LHCN-M2 (cell line): ENCODE measurements around the gene TTL. TPM values are rescaled to one million over a fixed set of nuclear protein-coding genes. Genes with fewer than 3 reads are reported as not detected.
A peak's percentile ranks its signal among the peaks of the same experiment; 100 is the strongest.
"Not testable (repeated sequence)": the region's sequence is repeated elsewhere in the genome, so short reads cannot be mapped to it uniquely, and the experiment has no call there.

Experiments used
- DNase-seq: peaks from one replicate; pipeline ENCODE4 v3.0.0-alpha.2; 2012; ENCODE audit warnings: low read depth
- total RNA-seq: library from RNA; depleted of rRNA; stranded (reverse); fragments of >200 nt; gene quantifications from 2 replicates; pipeline ENCODE4 v1.2.3, GENCODE V29; 2014

TTL gene
- total RNA-seq, 1 experiment from 2014 or later = 57.6 TPM

- DNase-seq = no peak
These were observed 7.0 kb upstream of the TTL start for GRCh38 chr2:112474844-112475486.

- DNase-seq = no peak
These were observed 5.5 kb upstream of the TTL start for GRCh38 chr2:112476434-112476833.

- DNase-seq = no peak
These were observed 1.4 kb upstream of the TTL start for GRCh38 chr2:112480530-112481049.

GRCh38 chr2:112481050-112481527 lies 867 bp upstream of the TTL start:
- DNase-seq = peak; percentile 79

GRCh38 chr2:112482309-112483041 lies 519 bp downstream of the TTL start:
- peak; percentile 55 for DNase-seq

- DNase-seq = peak; percentile 72
These were observed 1.1 kb downstream of the TTL start for GRCh38 chr2:112483042-112483473.

- no peak for DNase-seq
These were observed 1.9 kb downstream of the TTL start for GRCh38 chr2:112483831-112484230.

GRCh38 chr2:112485849-112486248 lies 3.9 kb downstream of the TTL start:
- DNase-seq = no peak

GRCh38 chr2:112486895-112487294 lies 4.9 kb downstream of the TTL start:
- no peak for DNase-seq

GRCh38 chr2:112487444-112487961 lies 5.5 kb downstream of the TTL start:
- no peak for DNase-seq

GRCh38 chr2:112488201-112488600 lies 6.2 kb downstream of the TTL start:
- peak; percentile 77 for DNase-seq

GRCh38 chr2:112491946-112492345 lies 10.0 kb downstream of the TTL start:
- no peak for DNase-seq

GRCh38 chr2:112493048-112493447 lies 11.1 kb downstream of the TTL start:
- no peak for DNase-seq

- DNase-seq = peak; percentile 88
These were observed 12.1 kb downstream of the TTL start for GRCh38 chr2:112493858-112494648.

- DNase-seq = no peak
These were observed 12.9 kb downstream of the TTL start for GRCh38 chr2:112494828-112495227.

- DNase-seq = not testable (repeated sequence)
These were observed 13.9 kb downstream of the TTL start for GRCh38 chr2:112495878-112496277.

GRCh38 chr2:112500850-112501484 lies 19.0 kb downstream of the TTL start:
- DNase-seq = peak; percentile 60

- not testable (repeated sequence) for DNase-seq
These were observed 27.5 kb downstream of the TTL start for GRCh38 chr2:112509239-112509998.

GRCh38 chr2:112516801-112517200 lies 34.8 kb downstream of the TTL start:
- DNase-seq = no peak

GRCh38 chr2:112518807-112519206 lies 36.9 kb downstream of the TTL start:
- no peak for DNase-seq
